IMR-90 (cell line): ENCODE results near the gene GPSM3. TPM values are rescaled to one million over a fixed set of nuclear protein-coding genes. Genes with fewer than 3 reads are reported as not detected.

ENCODE experiments used
- ATAC-seq: fragments of 200-7000 bp; cut with Tn5 transposase; 2 replicates; pipeline ENCODE4 v1.9.1; 2020; ENCODE audit warnings: low read depth, mild to moderate bottlenecking, moderate library complexity
- BruUV-seq: library from RNA; stranded (reverse); fragments of 400-500 nt; replicated peaks from 2 replicates; lab custom pipeline; 2021; lab: Mats Ljungman, UMichigan
- CTCF ChIA-PET: fragments of 300-600 bp; formaldehyde crosslinking; extraction: SDS; loops from one replicate; lab custom pipeline; 2021; ENCODE audit warnings: antibody characterized with exemption; lab: Yijun Ruan, JAX
- POLR2A ChIA-PET: fragments of 300-600 bp; sonication (Branson Sonifier 250); formaldehyde crosslinking; loops from one replicate; lab custom pipeline; 2022; ENCODE audit warnings: antibody characterized with exemption; ENCODE audit not compliant: unreplicated experiment; lab: Charles Lee
- DNase-seq: peaks from one replicate; pipeline ENCODE4 v3.0.0; 2013
- H2AFZ ChIP-seq: replicated peaks from 2 replicates; pipeline ENCODE3; 2013; ENCODE audit warnings: low read length, mild to moderate bottlenecking; ENCODE audit not compliant: poor library complexity
- H2AK5ac ChIP-seq: 2 replicates; pipeline ENCODE4 v1.6.1; 2013; ENCODE audit warnings: low read depth, low read length, inconsistent platforms
- H2AK9ac ChIP-seq: replicated peaks from 2 replicates; pipeline ENCODE3; 2013; ENCODE audit warnings: mild to moderate bottlenecking, low read depth, low read length, moderate library complexity; ENCODE audit not compliant: poor library complexity
- H2BK120ac ChIP-seq: 2 replicates; pipeline ENCODE4 v1.6.1; 2013; ENCODE audit warnings: low read depth, low read length, inconsistent platforms
- H2BK15ac ChIP-seq: 3 replicates; pipeline ENCODE4 v1.6.1; 2013; ENCODE audit warnings: low read depth, low read length, inconsistent platforms
- H2BK20ac ChIP-seq: 2 replicates; pipeline ENCODE4 v1.6.1; 2013; ENCODE audit warnings: low read depth, mild to moderate bottlenecking, inconsistent platforms, low read length, moderate library complexity
- H2BK5ac ChIP-seq: 2 replicates; pipeline ENCODE4 v1.6.1; 2013; ENCODE audit warnings: mild to moderate bottlenecking, low read depth, low read length, inconsistent platforms; ENCODE audit not compliant: poor library complexity, severe bottlenecking
- H3K14ac ChIP-seq: replicated peaks from 2 replicates; pipeline ENCODE4 v1.6.1; 2013; ENCODE audit warnings: low read depth, low read length, inconsistent platforms
- H3K18ac ChIP-seq: 2 replicates; pipeline ENCODE4 v1.6.1; 2013; ENCODE audit warnings: low read depth, low read length, control low read depth
- H3K23ac ChIP-seq: 2 replicates; pipeline ENCODE4 v1.6.1; 2013; ENCODE audit warnings: low read depth, low read length, inconsistent platforms
- H3K27ac ChIP-seq: 2 replicates; pipeline ENCODE4 v1.5.1; 2013; ENCODE audit warnings: mild to moderate bottlenecking, control low read depth, low read length; ENCODE audit not compliant: insufficient read depth
- H3K27me3 ChIP-seq: 2 replicates; pipeline ENCODE4 v1.6.1; 2013; ENCODE audit warnings: low read length; ENCODE audit not compliant: control insufficient read depth, insufficient read depth
- H3K36me3 ChIP-seq: 2 replicates; pipeline ENCODE4 v1.6.1; 2013; ENCODE audit warnings: low read length, mixed read lengths; ENCODE audit not compliant: control insufficient read depth, insufficient read depth
- H3K4ac ChIP-seq: 2 replicates; pipeline ENCODE4 v1.6.1; 2013; ENCODE audit warnings: low read depth, low read length, inconsistent platforms
- H3K4me1 ChIP-seq: 2 replicates; pipeline ENCODE4 v1.6.1; 2013; ENCODE audit warnings: low read length, mixed read lengths; ENCODE audit not compliant: control insufficient read depth, insufficient read depth
- H3K4me2 ChIP-seq: 2 replicates; pipeline ENCODE4 v1.6.1; 2013; ENCODE audit warnings: low read depth, mild to moderate bottlenecking, control low read depth, low read length, moderate library complexity
- H3K4me3 ChIP-seq: 2 replicates; pipeline ENCODE4 v1.5.1; 2013; ENCODE audit warnings: low read depth, mild to moderate bottlenecking, control low read depth, low read length, moderate library complexity; ENCODE audit not compliant: insufficient read depth
- H3K56ac ChIP-seq: 2 replicates; pipeline ENCODE4 v1.6.1; 2013; ENCODE audit warnings: low read length, inconsistent platforms; ENCODE audit not compliant: insufficient read depth; ENCODE audit errors: extremely low read depth
- H3K79me1 ChIP-seq, 2 experiments: 2 replicates each; pipeline ENCODE4 v1.6.1; 2013; ENCODE audit warnings: low read length in 2 of 2, inconsistent platforms in 1 of 2, low read depth in 1 of 2
- H3K9ac ChIP-seq: 2 replicates; pipeline ENCODE4 v1.6.1; 2013; ENCODE audit warnings: low read depth, low read length, control low read depth
- H3K9me1 ChIP-seq: 2 replicates; pipeline ENCODE4 v1.6.1; 2013; ENCODE audit warnings: low read length, inconsistent platforms; ENCODE audit not compliant: insufficient read depth
- H3K9me3 ChIP-seq: 2 replicates; pipeline ENCODE4 v1.6.1; 2013; ENCODE audit warnings: low read length; ENCODE audit not compliant: control insufficient read depth, insufficient read depth
- H4K20me1 ChIP-seq: 2 replicates; pipeline ENCODE4 v1.6.1; 2013; ENCODE audit warnings: low read length, inconsistent platforms; ENCODE audit not compliant: insufficient read depth
- H4K5ac ChIP-seq: 2 replicates; pipeline ENCODE4 v1.6.1; 2013; ENCODE audit warnings: mild to moderate bottlenecking, low read depth, low read length, control low read depth
- H4K8ac ChIP-seq, 2 experiments: 2 replicates each; pipeline ENCODE4 v1.6.1; 2013; ENCODE audit warnings: low read depth in 2 of 2, low read length in 2 of 2, control low read depth in 1 of 2, inconsistent platforms in 1 of 2
- H4K91ac ChIP-seq: 2 replicates; pipeline ENCODE4 v1.6.1; 2013; ENCODE audit warnings: low read depth, low read length, inconsistent platforms; ENCODE audit not compliant: insufficient read depth
- BHLHE40 ChIP-seq: fragments of 150-350 bp; IDR thresholded peaks from 2 replicates; pipeline ENCODE4 v1.6.1; 2016; ENCODE audit warnings: mild to moderate bottlenecking, low read depth, low read length
- CEBPB ChIP-seq: IDR thresholded peaks from 2 replicates; pipeline ENCODE4 v1.6.1; 2012; ENCODE audit warnings: low read depth, low read length, improper control_type of control experiment
- CHD1 ChIP-seq: IDR thresholded peaks from 2 replicates; pipeline ENCODE4 v1.6.1; 2012; ENCODE audit warnings: low read depth, low read length, improper control_type of control experiment
- CTCF ChIP-seq: conservative IDR thresholded peaks from 2 replicates; pipeline ENCODE4 v1.5.1; 2012; ENCODE audit warnings: mild to moderate bottlenecking, low read depth, low read length, improper control_type of control experiment
- ELK1 ChIP-seq: fragments of 150-350 bp; IDR thresholded peaks from 2 replicates; pipeline ENCODE4 v1.6.1; 2016; ENCODE audit warnings: low read depth, mild to moderate bottlenecking, low read length, moderate library complexity, borderline replicate concordance
- MAFK ChIP-seq: IDR thresholded peaks from 2 replicates; pipeline ENCODE4 v1.6.1; 2012; ENCODE audit warnings: low read depth, low read length, improper control_type of control experiment
- NFE2L2 ChIP-seq: fragments of 150-350 bp; IDR thresholded peaks from 2 replicates; pipeline ENCODE4 v1.6.1; 2016; ENCODE audit warnings: low read depth, mild to moderate bottlenecking, low read length
- POLR2A ChIP-seq: IDR thresholded peaks from 2 replicates; pipeline ENCODE4 v1.6.1; 2012; ENCODE audit warnings: mild to moderate bottlenecking, low read depth, low read length
- RAD21 ChIP-seq: IDR thresholded peaks from 2 replicates; pipeline ENCODE4 v1.6.1; 2012; ENCODE audit warnings: low read length, improper control_type of control experiment
- RCOR1 ChIP-seq: IDR thresholded peaks from 2 replicates; pipeline ENCODE4 v1.6.1; 2012; ENCODE audit warnings: mild to moderate bottlenecking, low read length, improper control_type of control experiment; ENCODE audit not compliant: insufficient replicate concordance
- RFX5 ChIP-seq: IDR thresholded peaks from 2 replicates; pipeline ENCODE4 v1.8.0; 2012; ENCODE audit warnings: low read depth, mild to moderate bottlenecking, low read length, moderate library complexity
- SMC3 ChIP-seq: fragments of 150-350 bp; IDR thresholded peaks from 2 replicates; pipeline ENCODE4 v1.6.1; 2016; ENCODE audit warnings: low read depth, mild to moderate bottlenecking, antibody characterized with exemption, low read length, moderate library complexity
- WGBS, 2 experiments: methylation state at CpG; one replicate each; pipeline versions ENCODE4 v1.1.5 to v1.1.7; 2013; ENCODE audit warnings: missing lambda C conversion rate in 2 of 2; ENCODE audit not compliant: insufficient read length in 1 of 2; ENCODE audit errors: extremely low coverage in 2 of 2; 5-methylcytosine and 5-hydroxymethylcytosine counted together
- dilution Hi-C: fragments of 300-500 bp; cut with HindIII; formaldehyde crosslinking; loops from one replicate; pipeline ENCODE4 v1.14.3; 2018; ENCODE audit warnings: low sequenced_read_pairs; ENCODE audit not compliant: unreplicated experiment
- in situ Hi-C: fragments of 300-500 bp; cut with MboI; formaldehyde crosslinking; loops from 3 replicates; pipeline ENCODE4 v1.14.3; 2019; ENCODE audit warnings: low sequenced_read_pairs, inconsistent platforms, mixed read lengths
- intact Hi-C: fragments of 100-400 bp; cut with micrococcal nuclease; formaldehyde crosslinking; loops from 2 replicates; pipeline ENCODE4 v1.10.0; 2022
- polyA plus RNA-seq, 3 experiments: library from polyadenylated mRNA; depleted of rRNA; stranded (reverse); fragments of >200 nt; gene quantifications; 2 replicates each; pipeline ENCODE4 v1.2.3, GENCODE V29; 2012; ENCODE audit warnings: low replicate concordance in 1 of 3
- total RNA-seq: library from RNA; depleted of rRNA; stranded (reverse); fragments of >200 nt; gene quantifications from 2 replicates; pipeline ENCODE4 v1.2.3, GENCODE V29; 2012

Gene GPSM3
- total and polyA plus RNA-seq, 2 of the 4 experiments (the other 2 are of a cell fraction), result 3.0 to 9.8 TPM

- Histone ChIP-seq H2AK9ac (no peak overlapping the region), H2BK15ac (no peak overlapping the region), H3K23ac (no peak overlapping the region), H3K9ac (no peak overlapping the region), H3K9me3 (no peaks in the 10 kb centered on the region), H3K4me3 (no peak overlapping the region), H2BK120ac (no peak overlapping the region), H4K20me1 (no peaks in the 10 kb centered on the region), H2BK20ac (no peak overlapping the region), H3K56ac (no peak overlapping the region), H4K5ac (no peak overlapping the region), H3K14ac (no peak overlapping the region), H3K27ac (no peak overlapping the region), H3K9me1 (no peaks in the 10 kb centered on the region), H2AK5ac (no peak overlapping the region), H2BK5ac (no peak overlapping the region), H3K79me1 (no peaks in the 10 kb centered on the region), H3K36me3 (no peaks in the 10 kb centered on the region), H2AFZ (no peak overlapping the region), H4K8ac (no peak overlapping the region), H3K4ac (no peak overlapping the region), H3K4me2 (no peak overlapping the region), H3K27me3 (peaks cover 10% of the 10 kb centered on the region), H3K4me1 (no peaks in the 10 kb centered on the region), H4K91ac (no peak overlapping the region), H3K18ac (no peak overlapping the region)
- ATAC-seq, result no peak
- WGBS, 2 experiments, result no CpG with 5 or more reads among the region's 7 CpGs
- no peak for TF ChIP-seq SMC3
- no peak for TF ChIP-seq CEBPB
- TF ChIP-seq RAD21, result no peak
- TF ChIP-seq NFE2L2, result no peak
- TF ChIP-seq BHLHE40, result no peak
- TF ChIP-seq MAFK, result no peak
- no peak for TF ChIP-seq ELK1
- no peak for TF ChIP-seq RFX5
- TF ChIP-seq CHD1, result no peak
- TF ChIP-seq CTCF, result no peak
- TF ChIP-seq POLR2A, result no peak
- no peak for TF ChIP-seq RCOR1
- dilution Hi-C loops (no loop called here), intact Hi-C loops (no loop called here), in situ Hi-C loops (no loop called here)
- POLR2A ChIA-PET, result no interaction called here
- DNase-seq, result no peak
- CTCF ChIA-PET, result no interaction called here
- BruUV-seq, result no TSS peak
These were observed 34.0 kb upstream of the GPSM3 start for GRCh38 chr6:32226434-32226833.
